Upper lobe of left lung (tissue), 4 donors: Measurements from ENCODE around the gene TAP2.

ENCODE experiments used
- EP300 ChIP-seq, 4 donors: sonication (generic); formaldehyde crosslinking; IDR thresholded peaks; one replicate each; pipeline ENCODE4 v1.5.1; 2017; ENCODE audit warnings: antibody characterized with exemption in 4 of 4, control low read depth in 2 of 4
- POLR2A ChIP-seq, 4 donors: fragments of 450-650 bp; IDR thresholded peaks; one replicate each; pipeline ENCODE4 v1.5.1; 2016 to 2017; ENCODE audit warnings: antibody characterized with exemption in 4 of 4, mild to moderate bottlenecking in 2 of 4
- POLR2AphosphoS5 ChIP-seq, 2 donors: sonication (generic); formaldehyde crosslinking; IDR thresholded peaks; one replicate each; pipeline ENCODE4 v1.5.1; 2017; ENCODE audit warnings: antibody characterized with exemption in 2 of 2
- TF ChIP-seq, protein P1 (sequence below), 6 experiments: fragments of 450-650 bp in 4 of 6; fragments of 200-600 bp in 2 of 6; sonication (generic) in 2 of 6; IDR thresholded peaks; one replicate each; pipeline ENCODE4 v1.5.1; 2016 to 2019; ENCODE audit warnings: antibody characterized with exemption in 6 of 6

- TF ChIP-seq, protein P1, sequence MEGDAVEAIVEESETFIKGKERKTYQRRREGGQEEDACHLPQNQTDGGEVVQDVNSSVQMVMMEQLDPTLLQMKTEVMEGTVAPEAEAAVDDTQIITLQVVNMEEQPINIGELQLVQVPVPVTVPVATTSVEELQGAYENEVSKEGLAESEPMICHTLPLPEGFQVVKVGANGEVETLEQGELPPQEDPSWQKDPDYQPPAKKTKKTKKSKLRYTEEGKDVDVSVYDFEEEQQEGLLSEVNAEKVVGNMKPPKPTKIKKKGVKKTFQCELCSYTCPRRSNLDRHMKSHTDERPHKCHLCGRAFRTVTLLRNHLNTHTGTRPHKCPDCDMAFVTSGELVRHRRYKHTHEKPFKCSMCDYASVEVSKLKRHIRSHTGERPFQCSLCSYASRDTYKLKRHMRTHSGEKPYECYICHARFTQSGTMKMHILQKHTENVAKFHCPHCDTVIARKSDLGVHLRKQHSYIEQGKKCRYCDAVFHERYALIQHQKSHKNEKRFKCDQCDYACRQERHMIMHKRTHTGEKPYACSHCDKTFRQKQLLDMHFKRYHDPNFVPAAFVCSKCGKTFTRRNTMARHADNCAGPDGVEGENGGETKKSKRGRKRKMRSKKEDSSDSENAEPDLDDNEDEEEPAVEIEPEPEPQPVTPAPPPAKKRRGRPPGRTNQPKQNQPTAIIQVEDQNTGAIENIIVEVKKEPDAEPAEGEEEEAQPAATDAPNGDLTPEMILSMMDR (IDR thresholded peaks at IDR 0.05) = no peak
- TF ChIP-seq POLR2A (IDR thresholded peaks at IDR 0.05) (no peak), EP300 (IDR thresholded peaks at IDR 0.05) (no peak), POLR2AphosphoS5 (IDR thresholded peaks at IDR 0.05) (no peak)
Observed at GRCh38 chr6:32803416-32803815, 35.1 kb downstream of the TAP2 start.
